HepG2 (cell line): ENCODE results near the gene TEX261. TPM values are rescaled to one million over a fixed set of nuclear protein-coding genes. Genes with fewer than 3 reads are reported as not detected.

Experiments
- ATAC-seq: fragments of 200-7000 bp; cut with Tn5 transposase; 3 replicates; pipeline ENCODE4 v1.9.1; 2020; ENCODE audit warnings: mild to moderate bottlenecking, moderate library complexity
- BruUV-seq: library from RNA; stranded (reverse); fragments of 400-500 nt; replicated peaks from 2 replicates; lab custom pipeline; 2021; lab: Mats Ljungman, UMichigan
- CTCF ChIA-PET: fragments of 300-600 bp; formaldehyde crosslinking; extraction: SDS; loops from one replicate; lab custom pipeline; 2021; ENCODE audit warnings: low total read pairs, inconsistent platforms, low intra/inter-chr PET ratio; lab: Yijun Ruan, JAX
- POLR2A ChIA-PET: fragments of 350-600 bp; sonication (Branson Sonifier 250); formaldehyde crosslinking; loops from one replicate; lab custom pipeline; 2020; ENCODE audit warnings: antibody characterized with exemption, inconsistent platforms; lab: Yijun Ruan, JAX
- DNase-seq: peaks from one replicate; pipeline ENCODE4 v3.0.0-alpha.2; 2015; ENCODE audit warnings: low spot score
- FAIRE-seq: peaks from 3 replicates; lab custom pipeline; 2011; peaks lifted over from hg19 to GRCh38; lab: Jason Lieb, UNC
- H2AFZ ChIP-seq: one replicate; pipeline ENCODE4 v1.6.1; 2011; ENCODE audit warnings: low read length, inconsistent platforms
- H3K27ac ChIP-seq: fragments of 300-600 bp; 3 replicates; pipeline ENCODE4 v1.8.0; 2011; ENCODE audit warnings: mixed run types, mild to moderate bottlenecking, mixed read lengths, low read length, inconsistent platforms; ENCODE audit not compliant: insufficient read depth; ENCODE audit errors: extremely low read length
- H3K27me3 ChIP-seq, 2 experiments: fragments of 200-600 bp in 1 of 2; 2 replicates in 1 of 2; 3 replicates in 1 of 2; pipeline versions ENCODE4 v1.6.0 to v1.8.0; 2011; ENCODE audit warnings: low read length in 2 of 2, mild to moderate bottlenecking in 2 of 2, moderate library complexity in 2 of 2, inconsistent platforms in 1 of 2; ENCODE audit not compliant: insufficient read depth in 2 of 2, control insufficient read depth in 1 of 2
- H3K36me3 ChIP-seq, 2 experiments: fragments of 200-600 bp in 1 of 2; replicated peaks in 1 of 2; 2 replicates in 1 of 2; 3 replicates in 1 of 2; pipeline versions ENCODE4 v1.5.1 to v1.8.0; 2011; ENCODE audit warnings: low read length in 2 of 2, inconsistent platforms in 1 of 2; ENCODE audit not compliant: insufficient read depth in 2 of 2, control insufficient read depth in 1 of 2
- H3K4me1 ChIP-seq: 2 replicates; pipeline ENCODE4 v1.5.1; 2012; ENCODE audit warnings: low read length, inconsistent platforms; ENCODE audit not compliant: insufficient read depth
- H3K4me2 ChIP-seq: 2 replicates; pipeline ENCODE4 v1.6.0; 2011; ENCODE audit warnings: low read depth, low read length, inconsistent platforms
- H3K4me3 ChIP-seq, 3 experiments: fragments of 200-600 bp in 1 of 3; sonication (generic), shearing (Covaris generic) in 1 of 3; replicated peaks in 1 of 3; 2 replicates each; pipeline ENCODE4 v1.5.1; 2011 to 2016; ENCODE audit warnings: low read length in 3 of 3, inconsistent platforms in 2 of 3, low read depth in 2 of 3, mild to moderate bottlenecking in 2 of 3, control low read depth in 1 of 3, mixed read lengths in 1 of 3; ENCODE audit not compliant: insufficient read depth in 1 of 3
- H3K79me2 ChIP-seq: one replicate; pipeline ENCODE4 v1.6.1; 2011; ENCODE audit warnings: low read length, inconsistent platforms; ENCODE audit not compliant: insufficient read depth
- H3K9ac ChIP-seq: 2 replicates; pipeline ENCODE4 v1.6.0; 2011; ENCODE audit warnings: mild to moderate bottlenecking, low read depth, low read length, inconsistent platforms; ENCODE audit not compliant: insufficient read depth
- H3K9me3 ChIP-seq: 2 replicates; pipeline ENCODE4 v1.5.1; 2012; ENCODE audit warnings: mild to moderate bottlenecking, low read length
- H4K20me1 ChIP-seq: 2 replicates; pipeline ENCODE4 v1.6.0; 2011; ENCODE audit warnings: inconsistent platforms, mild to moderate bottlenecking, low read length, moderate library complexity; ENCODE audit not compliant: insufficient read depth
- GTF3A ChIP-seq: sonication (generic); formaldehyde crosslinking; conservative IDR thresholded peaks from 2 replicates; pipeline ENCODE4 v1.4.0; 2020; ENCODE audit warnings: mild to moderate bottlenecking, missing genetic modification reagents
- MBNL3 ChIP-seq: fragments of 250-450 bp; sonication (Bioruptor Pico); conservative IDR thresholded peaks from 2 replicates; pipeline ENCODE4 v1.8.0; 2022; ENCODE audit warnings: mild to moderate bottlenecking, inconsistent platforms
- RBM22 ChIP-seq: fragments of 200-400 bp; formaldehyde crosslinking; optimal IDR thresholded peaks from 2 replicates; pipeline ENCODE3; 2017; ENCODE audit warnings: mild to moderate bottlenecking, low read length, moderate library complexity
- ZNF317 ChIP-seq: sonication (generic); formaldehyde crosslinking; IDR thresholded peaks from 2 replicates; pipeline ENCODE4 v1.5.0; 2020; ENCODE audit warnings: mild to moderate bottlenecking, missing genetic modification reagents
- ZNF563 ChIP-seq: sonication (generic); formaldehyde crosslinking; IDR thresholded peaks from 2 replicates; pipeline ENCODE4 v1.8.0; 2022; ENCODE audit warnings: mild to moderate bottlenecking, moderate library complexity, missing genetic modification reagents
- ZNF598 ChIP-seq: sonication (generic); formaldehyde crosslinking; IDR thresholded peaks from 2 replicates; pipeline ENCODE4 v1.5.1; 2020; ENCODE audit warnings: mild to moderate bottlenecking, missing genetic modification reagents, borderline replicate concordance
- WGBS: methylation state at CpG from one replicate; pipeline ENCODE4 v1.1.6; 2017; ENCODE audit warnings: low lambda C conversion rate; 5-methylcytosine and 5-hydroxymethylcytosine counted together
- in situ Hi-C: cut with HindIII; loops from 2 replicates; pipeline ENCODE4 v1.10.0; 2017; ENCODE audit warnings: low pct_unique_long_range_greater_than_20kb; ENCODE audit not compliant: extremely low pct_ligation_motif_present
- intact Hi-C: fragments of 100-400 bp; cut with micrococcal nuclease; formaldehyde crosslinking; loops from one replicate; pipeline ENCODE4 v1.10.0; 2022; ENCODE audit not compliant: unreplicated experiment
- polyA plus RNA-seq, 8 experiments: library from polyadenylated mRNA; depleted of rRNA in 3 of 8; stranded (reverse) in 7 of 8; unstranded in 1 of 8; fragments of >200 nt; fragmentation: Illumina TruSeq in 4 of 8; extraction: Trizol in 4 of 8; gene quantifications; 2 replicates each; pipeline versions ENCODE4 v1.2.1 to v1.2.3, GENCODE V29; 2011 to 2016; ENCODE audit warnings: low read depth in 4 of 8, missing spikeins in 1 of 8, mixed read lengths in 1 of 8; ENCODE audit not compliant: insufficient read depth in 1 of 8
- total RNA-seq, 5 experiments: library from RNA; depleted of rRNA; stranded (reverse); fragments of >200 nt; fragmentation: Illumina TruSeq; extraction: Trizol; gene quantifications; 2 replicates each; pipeline ENCODE4 v1.2.3, GENCODE V29; 2016; ENCODE audit warnings: low read depth in 1 of 5
- TF ChIP-seq, protein P1 (sequence below): sonication (generic); formaldehyde crosslinking; conservative IDR thresholded peaks from 2 replicates; pipeline ENCODE4 v1.4.0; 2020; ENCODE audit warnings: missing genetic modification reagents

The TEX261 gene
- total and polyA plus RNA-seq, 2 of the 13 experiments (the other 11 are each of a cell fraction or from before 2014, with no cell fraction given), result 43.8 to 78.7 TPM

DNA sequence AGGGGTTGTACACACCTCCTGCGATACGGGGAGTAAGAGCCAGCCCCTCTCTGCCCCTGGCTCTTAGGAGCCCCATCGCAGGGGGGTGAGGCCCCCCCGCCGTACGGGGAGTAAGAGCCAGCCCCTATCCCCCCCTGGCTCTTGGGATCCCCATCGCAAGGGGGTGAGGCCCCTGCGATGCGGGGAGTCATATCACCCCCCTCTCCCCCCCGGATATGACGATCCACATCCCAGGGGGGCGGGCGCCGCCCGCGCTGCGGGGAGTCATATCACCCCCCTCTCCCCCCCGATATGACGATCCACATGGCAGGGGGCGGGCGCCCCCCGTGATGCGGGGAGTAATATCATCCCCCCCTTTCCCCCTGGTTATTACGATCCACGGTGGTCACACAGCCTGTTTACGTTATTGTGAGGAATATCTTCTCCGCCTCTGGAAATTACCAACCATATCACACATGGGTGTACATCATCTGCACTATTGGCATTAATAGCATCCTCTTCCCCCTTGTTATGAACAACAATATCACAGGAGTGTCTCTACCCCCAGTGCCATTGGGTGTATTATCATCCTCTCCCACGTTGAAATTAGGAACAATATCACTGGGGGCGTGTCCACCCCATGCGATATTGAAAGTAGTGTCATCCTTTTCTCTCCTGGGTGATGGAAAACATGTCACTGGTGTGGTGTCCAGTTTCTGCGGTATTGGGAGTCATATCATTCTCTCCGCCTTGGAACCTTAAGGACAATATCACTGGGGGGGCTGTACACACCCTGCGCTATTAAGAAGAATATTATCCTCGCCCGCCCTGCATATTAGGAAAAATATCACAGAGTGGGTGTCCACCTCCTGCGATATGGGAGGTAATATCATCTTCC lies 49.1 kb upstream of the TEX261 start:
- H3K36me3 ChIP-seq, result no peaks in the 10 kb centered on the region
- FAIRE-seq, result no peak
- ChIA-PET POLR2A (no interaction called here), CTCF (no interaction called here)
- no peak for TF ChIP-seq ZNF563 (CRISPR knock-in tag)
- no peak for TF ChIP-seq ZNF598 (CRISPR knock-in tag)
- TF ChIP-seq, protein P1, sequence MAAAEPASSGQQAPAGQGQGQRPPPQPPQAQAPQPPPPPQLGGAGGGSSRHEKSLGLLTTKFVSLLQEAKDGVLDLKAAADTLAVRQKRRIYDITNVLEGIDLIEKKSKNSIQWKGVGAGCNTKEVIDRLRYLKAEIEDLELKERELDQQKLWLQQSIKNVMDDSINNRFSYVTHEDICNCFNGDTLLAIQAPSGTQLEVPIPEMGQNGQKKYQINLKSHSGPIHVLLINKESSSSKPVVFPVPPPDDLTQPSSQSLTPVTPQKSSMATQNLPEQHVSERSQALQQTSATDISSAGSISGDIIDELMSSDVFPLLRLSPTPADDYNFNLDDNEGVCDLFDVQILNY (CRISPR knock-in tag), result no peak
- TF ChIP-seq ZNF317 (CRISPR knock-in tag), result no peak
- TF ChIP-seq GTF3A, result no peak
- no peak for TF ChIP-seq RBM22
- no peak for TF ChIP-seq MBNL3 (CRISPR knock-in tag)
- BruUV-seq, result no TSS peak
- in situ Hi-C loops, result no loop called here
- 57% methylated on average over 31 of the region's 36 CpGs for WGBS
- intact Hi-C loops, result no loop called here
- H3K4me1 ChIP-seq, result no peaks in the 10 kb centered on the region
- ATAC-seq, result no peak
- no peak overlapping the region for H3K4me2 ChIP-seq
- peaks cover 0 to 36% of the 10 kb centered on the region in 2 experiments; a peak in 4 of 5 replicates for H3K27me3 ChIP-seq
- no peak overlapping the region for H3K9ac ChIP-seq
- H3K79me2 ChIP-seq, result no peaks in the 10 kb centered on the region
- no peak overlapping the region for H3K4me3 ChIP-seq
- DNase-seq, result no peak
- H3K27ac ChIP-seq, result no peak overlapping the region
- H4K20me1 ChIP-seq, result no peaks in the 10 kb centered on the region
- H3K9me3 ChIP-seq, result no peaks in the 10 kb centered on the region
- H2AFZ ChIP-seq, result no peak overlapping the region
